ENCODE results near the gene PRSS35. TPM values are rescaled to one million over a fixed set of nuclear protein-coding genes. Genes with fewer than 3 reads are reported as not detected.

The PRSS35 gene
- total RNA-seq, 1 experiment from 2014 or later = 0.10 TPM

DNA sequence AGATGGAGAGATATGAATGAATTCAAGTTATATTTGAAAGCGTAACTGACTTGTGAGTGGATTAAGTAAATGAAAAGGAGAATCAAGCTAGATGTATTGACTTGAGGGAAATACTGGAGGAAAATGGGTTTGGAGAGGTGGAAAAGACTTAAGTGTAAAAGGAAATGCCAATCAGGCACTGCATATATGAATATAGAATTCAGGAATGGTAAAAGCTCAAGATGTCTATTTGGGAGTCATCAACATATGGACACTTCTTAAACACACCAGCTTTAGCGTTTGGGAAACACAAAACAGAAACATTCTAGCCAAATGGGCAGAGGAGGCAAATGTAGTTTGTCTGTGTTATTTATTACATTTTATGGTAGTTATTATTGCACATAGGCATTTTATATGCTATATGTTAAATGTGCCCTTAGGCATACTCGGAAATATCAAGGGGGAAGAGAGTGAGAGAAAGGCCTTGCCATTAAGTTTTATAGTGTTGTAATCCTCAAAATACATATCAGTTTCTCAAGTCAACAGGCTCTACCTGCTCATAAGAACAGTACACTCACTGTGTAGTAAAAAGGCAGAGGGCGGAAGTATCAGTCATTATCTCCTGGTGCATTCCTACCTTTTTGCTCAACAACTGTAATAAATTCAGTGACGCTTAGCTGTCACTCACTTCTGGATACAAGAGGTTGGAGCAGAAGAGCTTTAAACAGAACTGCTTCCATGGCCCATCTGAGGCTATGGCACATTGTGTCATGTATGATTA, 47.8 kb upstream of the PRSS35 start:
- CTCF ChIA-PET = interaction anchor here (0.5 kb wide), 1 partner anchor 220 kb away, joined by 3 read pairs; no protein-coding TSS in a partner anchor
- Histone ChIP-seq H3K4me3 (ENCODE audit: low read depth in 2 of 2, low read length in 2 of 2) (no peak overlapping the region), H3K27ac (ENCODE audit: low read length) (no peak overlapping the region), H3K27me3 (ENCODE audit: control insufficient read depth, insufficient read depth, low read length) (no peaks in the 10 kb centered on the region), H3K9me3 (ENCODE audit: control insufficient read depth, insufficient read depth, low read depth, low read length) (no peaks in the 10 kb centered on the region), H3K4me1 (ENCODE audit: control insufficient read depth, insufficient read depth, low read length) (no peaks in the 10 kb centered on the region), H3K36me3 (ENCODE audit: control insufficient read depth, insufficient read depth, low read length) (no peaks in the 10 kb centered on the region)
- BruUV-seq (replicated peaks) = no TSS peak
- DNase-seq (ENCODE audit: low read depth, low spot score) (peak; percentile 12), ATAC-seq (no peak)
- intact Hi-C loops (cut with micrococcal nuclease; ENCODE audit: unreplicated experiment) = no loop called here
- in situ Hi-C loops (cut with HindIII; ENCODE audit: low pct_unique_long_range_greater_than_20kb, low sequenced_read_pairs) = no loop called here
- no peak for TF ChIP-seq SIN3A (IDR thresholded peaks at IDR 0.05; ENCODE audit: borderline replicate concordance, insufficient read depth, low read depth, low read length)
- TF ChIP-seq, protein P1, sequence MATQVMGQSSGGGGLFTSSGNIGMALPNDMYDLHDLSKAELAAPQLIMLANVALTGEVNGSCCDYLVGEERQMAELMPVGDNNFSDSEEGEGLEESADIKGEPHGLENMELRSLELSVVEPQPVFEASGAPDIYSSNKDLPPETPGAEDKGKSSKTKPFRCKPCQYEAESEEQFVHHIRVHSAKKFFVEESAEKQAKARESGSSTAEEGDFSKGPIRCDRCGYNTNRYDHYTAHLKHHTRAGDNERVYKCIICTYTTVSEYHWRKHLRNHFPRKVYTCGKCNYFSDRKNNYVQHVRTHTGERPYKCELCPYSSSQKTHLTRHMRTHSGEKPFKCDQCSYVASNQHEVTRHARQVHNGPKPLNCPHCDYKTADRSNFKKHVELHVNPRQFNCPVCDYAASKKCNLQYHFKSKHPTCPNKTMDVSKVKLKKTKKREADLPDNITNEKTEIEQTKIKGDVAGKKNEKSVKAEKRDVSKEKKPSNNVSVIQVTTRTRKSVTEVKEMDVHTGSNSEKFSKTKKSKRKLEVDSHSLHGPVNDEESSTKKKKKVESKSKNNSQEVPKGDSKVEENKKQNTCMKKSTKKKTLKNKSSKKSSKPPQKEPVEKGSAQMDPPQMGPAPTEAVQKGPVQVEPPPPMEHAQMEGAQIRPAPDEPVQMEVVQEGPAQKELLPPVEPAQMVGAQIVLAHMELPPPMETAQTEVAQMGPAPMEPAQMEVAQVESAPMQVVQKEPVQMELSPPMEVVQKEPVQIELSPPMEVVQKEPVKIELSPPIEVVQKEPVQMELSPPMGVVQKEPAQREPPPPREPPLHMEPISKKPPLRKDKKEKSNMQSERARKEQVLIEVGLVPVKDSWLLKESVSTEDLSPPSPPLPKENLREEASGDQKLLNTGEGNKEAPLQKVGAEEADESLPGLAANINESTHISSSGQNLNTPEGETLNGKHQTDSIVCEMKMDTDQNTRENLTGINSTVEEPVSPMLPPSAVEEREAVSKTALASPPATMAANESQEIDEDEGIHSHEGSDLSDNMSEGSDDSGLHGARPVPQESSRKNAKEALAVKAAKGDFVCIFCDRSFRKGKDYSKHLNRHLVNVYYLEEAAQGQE (IDR thresholded peaks at IDR 0.05; ENCODE audit: insufficient read depth in 1 of 2, low read depth in 2 of 2, low read length in 1 of 2) = no peak
- no peak for TF ChIP-seq TCF7L2 (IDR thresholded peaks at IDR 0.05; ENCODE audit: low read depth, low read length)
- TF ChIP-seq, protein P2, sequence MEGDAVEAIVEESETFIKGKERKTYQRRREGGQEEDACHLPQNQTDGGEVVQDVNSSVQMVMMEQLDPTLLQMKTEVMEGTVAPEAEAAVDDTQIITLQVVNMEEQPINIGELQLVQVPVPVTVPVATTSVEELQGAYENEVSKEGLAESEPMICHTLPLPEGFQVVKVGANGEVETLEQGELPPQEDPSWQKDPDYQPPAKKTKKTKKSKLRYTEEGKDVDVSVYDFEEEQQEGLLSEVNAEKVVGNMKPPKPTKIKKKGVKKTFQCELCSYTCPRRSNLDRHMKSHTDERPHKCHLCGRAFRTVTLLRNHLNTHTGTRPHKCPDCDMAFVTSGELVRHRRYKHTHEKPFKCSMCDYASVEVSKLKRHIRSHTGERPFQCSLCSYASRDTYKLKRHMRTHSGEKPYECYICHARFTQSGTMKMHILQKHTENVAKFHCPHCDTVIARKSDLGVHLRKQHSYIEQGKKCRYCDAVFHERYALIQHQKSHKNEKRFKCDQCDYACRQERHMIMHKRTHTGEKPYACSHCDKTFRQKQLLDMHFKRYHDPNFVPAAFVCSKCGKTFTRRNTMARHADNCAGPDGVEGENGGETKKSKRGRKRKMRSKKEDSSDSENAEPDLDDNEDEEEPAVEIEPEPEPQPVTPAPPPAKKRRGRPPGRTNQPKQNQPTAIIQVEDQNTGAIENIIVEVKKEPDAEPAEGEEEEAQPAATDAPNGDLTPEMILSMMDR (IDR thresholded peaks at IDR 0.05) = no peak
- no peak for TF ChIP-seq POLR2AphosphoS5 (IDR thresholded peaks at IDR 0.05; ENCODE audit: low read depth, low read length)
- POLR2A ChIA-PET = no interaction called here

GRCh38 chr6:83466328-83466727, 46.0 kb upstream of the PRSS35 start:
- ChIA-PET CTCF (no interaction called here), POLR2A (no interaction called here)
- H3K4me1 ChIP-seq (ENCODE audit: control insufficient read depth, insufficient read depth, low read length) = no peaks in the 10 kb centered on the region
- H3K4me3 ChIP-seq (ENCODE audit: low read depth in 2 of 2, low read length in 2 of 2) = no peak overlapping the region
- H3K9me3 ChIP-seq (ENCODE audit: control insufficient read depth, insufficient read depth, low read depth, low read length) = no peaks in the 10 kb centered on the region
- DNase-seq (ENCODE audit: low read depth, low spot score) (no peak), ATAC-seq (no peak)
- in situ Hi-C loops (cut with HindIII; ENCODE audit: low pct_unique_long_range_greater_than_20kb, low sequenced_read_pairs) = no loop called here
- no peaks in the 10 kb centered on the region for H3K36me3 ChIP-seq (ENCODE audit: control insufficient read depth, insufficient read depth, low read length)
- intact Hi-C loops (cut with micrococcal nuclease; ENCODE audit: unreplicated experiment) = no loop called here
- TF ChIP-seq, protein P1 (IDR thresholded peaks at IDR 0.05; ENCODE audit: insufficient read depth in 1 of 2, low read depth in 2 of 2, low read length in 1 of 2) = no peak
- TF ChIP-seq, protein P2 (IDR thresholded peaks at IDR 0.05) = no peak
- no peak for TF ChIP-seq POLR2AphosphoS5 (IDR thresholded peaks at IDR 0.05; ENCODE audit: low read depth, low read length)
- no peak for TF ChIP-seq TCF7L2 (IDR thresholded peaks at IDR 0.05; ENCODE audit: low read depth, low read length)
- TF ChIP-seq SIN3A (IDR thresholded peaks at IDR 0.05; ENCODE audit: borderline replicate concordance, insufficient read depth, low read depth, low read length) = no peak
- H3K27me3 ChIP-seq (ENCODE audit: control insufficient read depth, insufficient read depth, low read length) = no peaks in the 10 kb centered on the region
- no peak overlapping the region for H3K27ac ChIP-seq (ENCODE audit: low read length)
- no TSS peak for BruUV-seq (replicated peaks)
